ENCODE measurements around the gene C1RL.

- TF ChIP-seq RAD21 (conservative IDR thresholded peaks at IDR 0.05 in 1 of 2, IDR thresholded peaks at IDR 0.05 in 1 of 2) (no peak), KDM1A (IDR thresholded peaks at IDR 0.05; ENCODE audit: low read depth) (no peak), POLR2A (IDR thresholded peaks at IDR 0.05; ENCODE audit: low read length) (no peak), HDAC2 (IDR thresholded peaks at IDR 0.05) (no peak), USF2 (IDR thresholded peaks at IDR 0.05) (no peak)
- TF ChIP-seq, protein P1, sequence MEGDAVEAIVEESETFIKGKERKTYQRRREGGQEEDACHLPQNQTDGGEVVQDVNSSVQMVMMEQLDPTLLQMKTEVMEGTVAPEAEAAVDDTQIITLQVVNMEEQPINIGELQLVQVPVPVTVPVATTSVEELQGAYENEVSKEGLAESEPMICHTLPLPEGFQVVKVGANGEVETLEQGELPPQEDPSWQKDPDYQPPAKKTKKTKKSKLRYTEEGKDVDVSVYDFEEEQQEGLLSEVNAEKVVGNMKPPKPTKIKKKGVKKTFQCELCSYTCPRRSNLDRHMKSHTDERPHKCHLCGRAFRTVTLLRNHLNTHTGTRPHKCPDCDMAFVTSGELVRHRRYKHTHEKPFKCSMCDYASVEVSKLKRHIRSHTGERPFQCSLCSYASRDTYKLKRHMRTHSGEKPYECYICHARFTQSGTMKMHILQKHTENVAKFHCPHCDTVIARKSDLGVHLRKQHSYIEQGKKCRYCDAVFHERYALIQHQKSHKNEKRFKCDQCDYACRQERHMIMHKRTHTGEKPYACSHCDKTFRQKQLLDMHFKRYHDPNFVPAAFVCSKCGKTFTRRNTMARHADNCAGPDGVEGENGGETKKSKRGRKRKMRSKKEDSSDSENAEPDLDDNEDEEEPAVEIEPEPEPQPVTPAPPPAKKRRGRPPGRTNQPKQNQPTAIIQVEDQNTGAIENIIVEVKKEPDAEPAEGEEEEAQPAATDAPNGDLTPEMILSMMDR (IDR thresholded peaks at IDR 0.05): no peak
Observed at GRCh38 chr12:7151532-7151931, 42.5 kb upstream of the C1RL start.
